Adrenal gland (tissue), 19 donors: ENCODE results near the gene UPK1A. TPM values are rescaled to one million over a fixed set of nuclear protein-coding genes. Genes with fewer than 3 reads are reported as not detected.

ENCODE experiments used
- DNase-seq, 7 donors: peaks; one replicate each; pipeline ENCODE4 v3.0.0-alpha.2; 2019 to 2020
- H3K27ac ChIP-seq, 5 donors: fragments of 200-600 bp; sonication (generic) in 4 of 5; 1 replicate in 3 of 5; 2 replicates in 2 of 5; pipeline versions ENCODE4 v1.5.1 to v1.8.0; 2016 to 2020; ENCODE audit warnings: mild to moderate bottlenecking in 1 of 5
- H3K27me3 ChIP-seq: fragments of 200-600 bp; 2 replicates; pipeline ENCODE4 v1.8.0; 2021
- H3K36me3 ChIP-seq, 2 donors: fragments of 200-600 bp; replicated peaks in 1 of 2; 1 replicate in 1 of 2; 2 replicates in 1 of 2; pipeline versions ENCODE4 v1.5.1 to v1.8.0; 2018 to 2022
- H3K4me1 ChIP-seq, 2 donors: fragments of 200-600 bp; replicated peaks in 1 of 2; 1 replicate in 1 of 2; 2 replicates in 1 of 2; pipeline versions ENCODE4 v1.5.1 to v1.8.0; 2018 to 2021
- H3K4me3 ChIP-seq, 4 donors: fragments of 200-600 bp; sonication (generic) in 3 of 4; one replicate each; pipeline ENCODE4 v1.5.1; 2016 to 2018
- H3K9me3 ChIP-seq, 3 donors: fragments of 200-600 bp; sonication (generic) in 1 of 3; replicated peaks in 1 of 3; 1 replicate in 2 of 3; 2 replicates in 1 of 3; pipeline versions ENCODE4 v1.5.1 to v1.8.0; 2016 to 2021
- CTCF ChIP-seq, 6 experiments: fragments of 450-650 bp in 4 of 6; fragments of 200-600 bp in 2 of 6; sonication (generic) in 1 of 6; IDR thresholded peaks; 1 replicate in 5 of 6; 2 replicates in 1 of 6; pipeline versions ENCODE4 v1.5.1 to v1.8.0; 2016 to 2021; ENCODE audit warnings: antibody characterized with exemption in 6 of 6, mild to moderate bottlenecking in 2 of 6, moderate library complexity in 1 of 6
- POLR2A ChIP-seq, 2 donors: fragments of 450-650 bp; IDR thresholded peaks; one replicate each; pipeline ENCODE4 v1.6.1; 2017; ENCODE audit warnings: antibody characterized with exemption in 2 of 2, mild to moderate bottlenecking in 2 of 2, moderate library complexity in 1 of 2
- WGBS, 4 donors: extraction: QIAGEN DNeasy Blood & Tissue Kit in 2 of 4; methylation state at CpG; one replicate each; pipeline versions ENCODE4 v1.1.5 to v1.1.7; 2013 to 2017; 5-methylcytosine and 5-hydroxymethylcytosine counted together
- intact Hi-C, 2 donors: fragments of 100-400 bp; cut with DNase I; formaldehyde crosslinking; loops; one replicate each; pipeline versions ENCODE4 v1.14.1 to v1.15.0; 2022 to 2023
- long read RNA-seq, 10 donors: library from polyadenylated mRNA in 3 of 10; unstranded in 2 of 10; stranded (forward) in 1 of 10; transcript quantifications; one replicate each; pipeline ENCODE4 v2.0.0 and lab custom pipeline, GENCODE V29; 2021 to 2026
- polyA plus RNA-seq, 3 donors: library from polyadenylated mRNA; stranded (reverse); fragments of 200-250 nt in 2 of 3; fragments of 350-450 nt in 1 of 3; fragmentation: Illumina TruSeq in 1 of 3; extraction: RNeasy Lipid Tissue Mini Kit (QIAGEN cat#74804) in 1 of 3; gene quantifications; one replicate each; pipeline ENCODE4 v1.2.3, GENCODE V29; 2013 to 2014
- total RNA-seq, 9 donors: library from RNA; depleted of rRNA in 4 of 9; stranded (reverse); fragments of >200 nt in 4 of 9; fragments of 120-200 nt in 1 of 9; fragmentation: NEBNext Ultra II Directional in 1 of 9; extraction: Animal tissue kit (Norgen Biotek cat#: 25700) in 1 of 9; gene quantifications; one replicate each; pipeline versions ENCODE4 v1.1.0 to v1.2.4, GENCODE V29; 2013 to 2023
- donor health status: healthy with polysubstance abuse.
- donor health status: Bipolar disorder and iron deficiency.
- donor health status: DM: yes; HTN: yes; CAD: no.
- donor health status: DM: no; HTN: no; CAD: no.
- donor health status: DM: no; HTN: no; CAD: no.
- donor health status: DM: yes; HTN: yes; CAD: no.

UPK1A gene
- not detected for total RNA-seq
- 1 to 10 TPM in 1 of 3 donors, not detected in 2; 1.2 TPM for polyA plus RNA-seq
- long read RNA-seq, donor 1: 0 reads
- long read RNA-seq, donor 2: 0 reads
- long read RNA-seq, donor 3: 0 reads
- long read RNA-seq, donor 4: 0 reads
- long read RNA-seq, donor 5: 0 reads
- long read RNA-seq, donor 6: 0 reads
- long read RNA-seq, donor 7: 0 reads
- long read RNA-seq, donor 8: 0 reads
- long read RNA-seq, donor 9: 0 reads
- long read RNA-seq, donor 10: 0 reads

DNA sequence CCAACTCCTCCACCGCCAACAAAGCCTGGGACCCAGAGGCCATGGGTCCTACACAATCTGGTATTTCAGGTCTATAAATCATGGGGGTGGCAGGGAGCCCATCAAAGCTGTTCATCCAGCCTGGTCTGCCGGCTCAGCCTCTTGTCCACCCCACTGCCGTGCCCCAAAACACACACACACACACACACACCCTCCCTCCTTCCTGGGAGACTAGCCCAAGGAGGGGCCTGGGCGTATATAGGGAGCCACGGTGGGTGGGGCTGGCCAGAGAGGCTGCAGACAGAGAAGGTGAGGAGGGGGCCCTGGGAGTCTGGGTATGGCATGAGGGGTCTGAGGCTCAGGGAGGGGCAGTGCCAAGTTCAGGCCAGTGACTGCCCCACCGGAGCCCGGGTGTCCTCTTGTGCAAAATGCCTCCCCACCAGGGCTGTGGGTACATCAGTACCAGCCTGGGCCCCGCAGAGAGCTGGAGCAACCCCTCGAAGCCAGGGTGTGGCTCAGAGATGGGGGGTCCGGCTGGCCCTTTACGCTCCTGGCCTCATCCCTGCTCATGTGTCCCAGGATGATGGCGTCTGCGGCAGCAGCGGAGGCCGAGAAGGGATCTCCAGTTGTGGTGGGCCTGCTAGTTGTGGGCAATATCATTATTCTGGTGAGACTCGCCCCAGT lies at the start of gene UPK1A:
UPK1A (plus strand) TSS at position 267 of the 663 bp plus-strand sequence; CDS start at position 563, 296 bp downstream.
- 62 to 76% (median 63%) methylated on average over 7 to 16 of the region's 16 CpGs for WGBS, 4 donors
- Histone ChIP-seq H3K4me1 (no peaks in the 10 kb centered on the region), H3K4me3 (no peak within 1 kb of the TSS), H3K27me3 (peaks cover 3% of the 10 kb centered on the region), H3K36me3 (no peaks in the 10 kb centered on the region), H3K9me3 (no peaks in the 10 kb centered on the region), H3K27ac (no peak within 1 kb of the TSS)
- intact Hi-C loops: no loop called here
- no peak for DNase-seq
- TF ChIP-seq CTCF (IDR thresholded peaks at IDR 0.05) (no peak), POLR2A (IDR thresholded peaks at IDR 0.05) (no peak)

DNA sequence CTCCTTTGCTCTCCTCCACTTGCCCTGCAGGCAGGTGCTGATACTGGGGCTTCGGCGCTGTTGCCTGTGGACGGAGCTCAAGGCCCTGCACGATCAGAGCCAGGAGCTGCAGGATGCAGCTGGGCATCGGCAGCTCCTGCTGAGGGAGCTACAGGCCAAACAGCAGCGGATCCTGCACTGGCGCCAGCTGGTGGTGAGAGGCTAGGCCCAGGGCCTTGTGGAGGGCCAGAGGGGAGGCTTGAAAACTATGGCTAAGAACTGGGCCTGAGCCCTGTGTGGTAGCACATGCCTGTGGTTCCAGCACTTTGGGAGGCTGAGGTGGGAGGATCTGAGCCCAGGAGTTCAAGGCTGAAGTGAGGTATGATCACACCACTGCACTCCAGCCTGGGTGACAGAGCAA lies 47.5 kb upstream of the UPK1A start:
- intact Hi-C loops: no loop called here
- no peak for DNase-seq
- no peaks in the 10 kb centered on the region for H3K27me3 ChIP-seq
- no peak overlapping the region for H3K27ac ChIP-seq
- H3K4me1 ChIP-seq: no peaks in the 10 kb centered on the region
- H3K9me3 ChIP-seq: no peaks in the 10 kb centered on the region
- no peaks in the 10 kb centered on the region for H3K36me3 ChIP-seq
- TF ChIP-seq POLR2A (IDR thresholded peaks at IDR 0.05): no peak
- TF ChIP-seq CTCF (IDR thresholded peaks at IDR 0.05): no peak
- H3K4me3 ChIP-seq: no peak overlapping the region
- 84 to 100% (median 95%) methylated on average over 1 to 7 of the region's 7 CpGs for WGBS, 4 donors

DNA sequence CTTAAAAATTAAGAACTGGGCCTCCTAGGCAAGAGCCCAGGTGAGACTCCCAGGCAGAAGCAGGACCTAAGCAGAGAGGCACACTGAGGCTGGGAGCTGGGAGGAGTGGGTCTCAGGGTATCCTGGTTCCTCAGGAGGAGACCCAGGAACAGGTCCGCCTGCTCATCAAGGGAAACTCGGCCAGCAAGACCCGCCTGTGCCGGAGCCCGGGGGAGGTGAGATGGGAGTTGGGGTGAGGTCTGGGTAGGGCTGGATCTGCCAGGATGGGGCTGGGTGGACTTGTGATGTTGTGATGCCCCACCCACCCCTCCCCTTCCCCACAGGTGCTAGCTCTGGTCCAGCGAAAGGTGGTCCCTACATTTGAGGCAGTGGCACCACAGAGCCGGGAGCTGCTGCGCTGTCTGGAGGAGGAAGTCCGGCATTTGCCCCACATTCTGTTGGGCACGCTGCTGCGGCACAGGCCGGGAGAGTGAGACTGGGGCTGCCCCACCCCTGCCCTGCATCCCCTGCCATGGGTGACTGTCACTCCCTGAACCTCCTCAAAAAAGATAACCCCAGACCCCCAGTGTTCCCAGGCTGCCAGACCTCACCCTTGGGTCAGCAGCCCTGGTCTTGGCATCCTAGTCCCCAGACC lies 46.9 kb upstream of the UPK1A start:
- intact Hi-C loops: no loop called here
- WGBS, 4 donors: 92 to 100% (median 96%) methylated on average over 5 to 12 of the region's 12 CpGs
- H3K27ac ChIP-seq: no peak overlapping the region
- TF ChIP-seq CTCF (IDR thresholded peaks at IDR 0.05) (no peak), POLR2A (IDR thresholded peaks at IDR 0.05) (no peak)
- no peaks in the 10 kb centered on the region for H3K9me3 ChIP-seq
- H3K36me3 ChIP-seq: no peaks in the 10 kb centered on the region
- no peaks in the 10 kb centered on the region for H3K27me3 ChIP-seq
- no peak overlapping the region for H3K4me3 ChIP-seq
- no peak for DNase-seq
- H3K4me1 ChIP-seq: no peaks in the 10 kb centered on the region

GRCh38 chr19:35620001-35620400 lies 46.3 kb upstream of the UPK1A start:
- intact Hi-C loops: no loop called here
- Histone ChIP-seq H3K27me3 (no peaks in the 10 kb centered on the region), H3K9me3 (no peaks in the 10 kb centered on the region), H3K27ac (no peak overlapping the region), H3K4me3 (no peak overlapping the region), H3K36me3 (no peaks in the 10 kb centered on the region), H3K4me1 (no peaks in the 10 kb centered on the region)
- no peak for TF ChIP-seq POLR2A (IDR thresholded peaks at IDR 0.05)
- no peak for TF ChIP-seq CTCF (IDR thresholded peaks at IDR 0.05)
- DNase-seq: no peak
- whole genome bisulfite sequencing, 4 donors: 91 to 95% (median 93%) methylated on average over 10 to 17 of the region's 17 CpGs
